Posterior cingulate gyrus (tissue), 11 donors: Measurements from ENCODE around the gene GLIS2.

Source experiments
- DNase-seq, 10 donors: peaks; one replicate each; pipeline versions ENCODE4 v3.0.0 to v3.0.0-alpha.2; 2020 to 2021; ENCODE audit warnings: mixed read lengths in 3 of 10
- intact Hi-C: fragments of 100-400 bp; cut with DNase I; formaldehyde crosslinking; loops from one replicate; pipeline ENCODE4 v1.15.1; 2023

Gene GLIS2

GRCh38 chr16:4388271-4389021 is 72.6 kb downstream of the GLIS2 start:
- DNase-seq = no peak
- intact Hi-C loops = no loop called here
